Measurements from ENCODE around the gene SLC16A10. TPM values are rescaled to one million over a fixed set of nuclear protein-coding genes. Genes with fewer than 3 reads are reported as not detected.

Gene SLC16A10
- total RNA-seq, 1 experiment from 2014 or later, result 1.7 TPM

- BruUV-seq (replicated peaks), result no TSS peak
- Histone ChIP-seq H3K4me3 (no peak overlapping the region), H3K9me2 (ENCODE audit: insufficient read depth) (no peaks in the 10 kb centered on the region), H3K79me2 (ENCODE audit: low read depth) (no peaks in the 10 kb centered on the region), H3K4me2 (no peak overlapping the region), H4K20me1 (ENCODE audit: insufficient read depth) (no peaks in the 10 kb centered on the region), H3K9me3 (ENCODE audit: insufficient read depth, low read depth) (no peaks in the 10 kb centered on the region), H3K27ac (no peak overlapping the region), H3K27me3 (ENCODE audit: insufficient read depth, low read depth) (no peaks in the 10 kb centered on the region), H3K4me1 (replicated peaks; ENCODE audit: insufficient read depth) (no peaks in the 10 kb centered on the region), H3F3A (ENCODE audit: insufficient read depth, low read depth) (no peaks in the 10 kb centered on the region), H2AFZ (no peak overlapping the region), H3K36me3 (ENCODE audit: low read depth) (no peaks in the 10 kb centered on the region)
- POLR2A ChIA-PET (ENCODE audit: unreplicated experiment), result no interaction called here
- TF ChIP-seq, protein P1, sequence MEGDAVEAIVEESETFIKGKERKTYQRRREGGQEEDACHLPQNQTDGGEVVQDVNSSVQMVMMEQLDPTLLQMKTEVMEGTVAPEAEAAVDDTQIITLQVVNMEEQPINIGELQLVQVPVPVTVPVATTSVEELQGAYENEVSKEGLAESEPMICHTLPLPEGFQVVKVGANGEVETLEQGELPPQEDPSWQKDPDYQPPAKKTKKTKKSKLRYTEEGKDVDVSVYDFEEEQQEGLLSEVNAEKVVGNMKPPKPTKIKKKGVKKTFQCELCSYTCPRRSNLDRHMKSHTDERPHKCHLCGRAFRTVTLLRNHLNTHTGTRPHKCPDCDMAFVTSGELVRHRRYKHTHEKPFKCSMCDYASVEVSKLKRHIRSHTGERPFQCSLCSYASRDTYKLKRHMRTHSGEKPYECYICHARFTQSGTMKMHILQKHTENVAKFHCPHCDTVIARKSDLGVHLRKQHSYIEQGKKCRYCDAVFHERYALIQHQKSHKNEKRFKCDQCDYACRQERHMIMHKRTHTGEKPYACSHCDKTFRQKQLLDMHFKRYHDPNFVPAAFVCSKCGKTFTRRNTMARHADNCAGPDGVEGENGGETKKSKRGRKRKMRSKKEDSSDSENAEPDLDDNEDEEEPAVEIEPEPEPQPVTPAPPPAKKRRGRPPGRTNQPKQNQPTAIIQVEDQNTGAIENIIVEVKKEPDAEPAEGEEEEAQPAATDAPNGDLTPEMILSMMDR (conservative IDR thresholded peaks at IDR 0.05), result no peak
- no peak for TF ChIP-seq EZH2 (IDR thresholded peaks at IDR 0.05; ENCODE audit: low read depth)
- intact Hi-C loops (cut with micrococcal nuclease; ENCODE audit: unreplicated experiment), result no loop called here
- DNase-seq, result no peak
- CTCF ChIA-PET, result no interaction called here
These were observed 127.8 kb downstream of the SLC16A10 start for GRCh38 chr6:111215131-111215530.

GRCh38 chr6:111219785-111220184 is 132.5 kb downstream of the SLC16A10 start:
- no peak overlapping the region for H3K4me2 ChIP-seq
- H3K79me2 ChIP-seq (ENCODE audit: low read depth), result no peaks in the 10 kb centered on the region
- ChIA-PET POLR2A (ENCODE audit: unreplicated experiment) (no interaction called here), CTCF (no interaction called here)
- no peaks in the 10 kb centered on the region for H3K9me3 ChIP-seq (ENCODE audit: insufficient read depth, low read depth)
- H3K4me3 ChIP-seq, result no peak overlapping the region
- H4K20me1 ChIP-seq (ENCODE audit: insufficient read depth), result no peaks in the 10 kb centered on the region
- intact Hi-C loops (cut with micrococcal nuclease; ENCODE audit: unreplicated experiment), result no loop called here
- no peaks in the 10 kb centered on the region for H3K9me2 ChIP-seq (ENCODE audit: insufficient read depth)
- H3K27ac ChIP-seq, result no peak overlapping the region
- no peaks in the 10 kb centered on the region for H3K27me3 ChIP-seq (ENCODE audit: insufficient read depth, low read depth)
- no peak overlapping the region for H2AFZ ChIP-seq
- TF ChIP-seq, protein P1 (conservative IDR thresholded peaks at IDR 0.05), result no peak
- no peak for TF ChIP-seq EZH2 (IDR thresholded peaks at IDR 0.05; ENCODE audit: low read depth)
- BruUV-seq (replicated peaks), result no TSS peak
- H3K4me1 ChIP-seq (replicated peaks; ENCODE audit: insufficient read depth), result no peaks in the 10 kb centered on the region
- no peak for DNase-seq
- H3F3A ChIP-seq (ENCODE audit: insufficient read depth, low read depth), result no peaks in the 10 kb centered on the region
- H3K36me3 ChIP-seq (ENCODE audit: low read depth), result no peaks in the 10 kb centered on the region

DNA sequence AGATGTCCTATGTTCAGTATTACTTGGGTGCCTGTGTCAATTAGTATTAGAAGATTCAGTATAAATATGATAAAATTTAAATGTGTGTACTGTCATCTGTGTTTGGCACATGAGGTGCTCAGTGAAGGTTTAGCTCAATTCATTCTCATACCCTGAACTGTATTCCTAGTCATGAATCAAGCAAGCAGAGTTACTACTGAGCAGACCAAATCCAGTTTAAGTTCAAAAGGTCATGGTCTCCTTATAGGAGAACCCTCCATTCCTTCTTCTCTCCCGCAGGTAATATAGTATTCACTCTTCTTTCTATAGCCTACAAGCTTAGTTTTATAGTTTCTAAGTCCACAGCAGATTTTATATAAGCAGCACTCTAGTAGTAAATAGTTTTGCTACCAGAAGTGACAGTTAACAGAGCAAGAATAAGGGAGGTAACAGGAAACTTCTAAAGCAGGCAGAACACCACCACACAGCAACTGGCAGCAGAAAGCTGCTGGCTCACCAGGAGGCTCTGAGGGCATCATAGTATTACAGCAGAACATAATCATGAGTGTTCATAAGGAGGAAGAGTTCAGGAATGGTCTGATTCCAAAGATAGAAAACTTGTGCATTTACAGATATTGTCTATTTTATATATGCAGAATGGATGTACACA is 133.2 kb downstream of the SLC16A10 start:
- POLR2A ChIA-PET (ENCODE audit: unreplicated experiment), result no interaction called here

More for the DNA sequence above, 133.2 kb downstream of the SLC16A10 start:
- no peak for TF ChIP-seq EZH2 (IDR thresholded peaks at IDR 0.05; ENCODE audit: low read depth)
- TF ChIP-seq, protein P1 (conservative IDR thresholded peaks at IDR 0.05), result no peak
- Histone ChIP-seq H3K4me3 (no peak overlapping the region), H3K27ac (no peak overlapping the region), H4K20me1 (ENCODE audit: insufficient read depth) (no peaks in the 10 kb centered on the region), H3K79me2 (ENCODE audit: low read depth) (no peaks in the 10 kb centered on the region), H3K4me1 (replicated peaks; ENCODE audit: insufficient read depth) (no peaks in the 10 kb centered on the region), H2AFZ (no peak overlapping the region), H3F3A (ENCODE audit: insufficient read depth, low read depth) (no peaks in the 10 kb centered on the region), H3K9me2 (ENCODE audit: insufficient read depth) (no peaks in the 10 kb centered on the region), H3K4me2 (no peak overlapping the region), H3K9me3 (ENCODE audit: insufficient read depth, low read depth) (no peaks in the 10 kb centered on the region), H3K27me3 (ENCODE audit: insufficient read depth, low read depth) (no peaks in the 10 kb centered on the region), H3K36me3 (ENCODE audit: low read depth) (no peaks in the 10 kb centered on the region)
- DNase-seq, result no peak
- BruUV-seq (replicated peaks), result no TSS peak
- intact Hi-C loops (cut with micrococcal nuclease; ENCODE audit: unreplicated experiment), result no loop called here
- CTCF ChIA-PET, result interaction anchor here (0.6 kb wide), 1 partner anchor 163 kb away, joined by 3 read pairs; no protein-coding TSS in a partner anchor

Data from PC-9 (cell line).